Stimulated activated CD4-positive, alpha-beta T cell treated with anti-CD3 and anti-CD28 coated beads, Interleukin-15, amount 100 ng/mL, for 1 hour (primary cell): ENCODE results near the gene CEP120.
A peak's percentile ranks its signal among the peaks of the same experiment; 100 is the strongest.
"Not testable (repeated sequence)": the region's sequence is repeated elsewhere in the genome, so short reads cannot be mapped to it uniquely, and the experiment has no call there.

Source experiments
- DNase-seq, 2 donors: peaks; one replicate each; pipeline ENCODE4 v3.0.0-alpha.2; 2020; ENCODE audit warnings: low read depth in 1 of 2, low spot score in 1 of 2

The CEP120 gene

DNA sequence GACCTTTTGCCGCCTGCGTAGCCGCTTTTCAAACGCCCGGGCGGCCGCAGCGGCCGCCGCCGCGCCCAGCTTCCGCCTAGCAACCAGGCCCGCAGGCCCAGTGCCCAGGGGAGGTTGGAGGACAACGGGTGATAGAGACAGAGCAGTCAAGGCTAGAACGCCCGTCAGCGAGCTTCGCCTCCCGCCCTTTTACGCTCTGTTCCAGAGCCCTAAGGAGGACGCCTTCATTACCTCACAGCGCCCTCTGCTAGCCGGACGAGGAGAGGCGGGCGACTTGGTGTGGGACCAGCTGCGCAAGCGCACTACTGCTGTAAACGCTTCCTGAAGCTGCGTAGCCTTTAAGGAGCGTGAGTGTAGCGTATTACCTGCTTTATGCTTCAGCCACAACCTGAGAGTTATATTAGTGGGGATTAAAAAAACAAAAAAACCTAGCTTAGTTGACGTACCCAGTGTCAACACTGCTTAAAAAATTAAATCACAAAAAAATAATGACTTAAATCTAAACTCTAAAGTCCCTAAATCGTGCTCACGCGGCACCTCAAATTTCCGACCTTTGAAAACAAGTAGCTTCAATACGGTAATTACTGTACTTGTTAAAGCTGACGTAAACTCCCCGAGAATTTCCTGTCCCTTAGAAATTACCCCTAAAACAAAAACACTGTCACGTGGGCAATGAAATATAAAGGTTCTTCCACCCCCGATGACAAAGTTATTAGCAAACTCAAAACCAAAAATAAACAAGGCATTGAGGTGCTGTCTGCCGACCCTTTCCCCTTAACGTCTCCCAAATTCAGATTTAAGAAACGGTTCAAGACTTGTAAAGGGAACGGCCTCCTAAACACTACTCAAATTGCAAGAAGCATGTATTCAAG, at the start of gene CEP120:
Gene CEP120, minus strand, starts transcription at position 126 of the 872 bp plus-strand sequence. CDS start 405 bp downstream, outside the sequence.
- DNase-seq = peak; percentile 87 to 90

DNA sequence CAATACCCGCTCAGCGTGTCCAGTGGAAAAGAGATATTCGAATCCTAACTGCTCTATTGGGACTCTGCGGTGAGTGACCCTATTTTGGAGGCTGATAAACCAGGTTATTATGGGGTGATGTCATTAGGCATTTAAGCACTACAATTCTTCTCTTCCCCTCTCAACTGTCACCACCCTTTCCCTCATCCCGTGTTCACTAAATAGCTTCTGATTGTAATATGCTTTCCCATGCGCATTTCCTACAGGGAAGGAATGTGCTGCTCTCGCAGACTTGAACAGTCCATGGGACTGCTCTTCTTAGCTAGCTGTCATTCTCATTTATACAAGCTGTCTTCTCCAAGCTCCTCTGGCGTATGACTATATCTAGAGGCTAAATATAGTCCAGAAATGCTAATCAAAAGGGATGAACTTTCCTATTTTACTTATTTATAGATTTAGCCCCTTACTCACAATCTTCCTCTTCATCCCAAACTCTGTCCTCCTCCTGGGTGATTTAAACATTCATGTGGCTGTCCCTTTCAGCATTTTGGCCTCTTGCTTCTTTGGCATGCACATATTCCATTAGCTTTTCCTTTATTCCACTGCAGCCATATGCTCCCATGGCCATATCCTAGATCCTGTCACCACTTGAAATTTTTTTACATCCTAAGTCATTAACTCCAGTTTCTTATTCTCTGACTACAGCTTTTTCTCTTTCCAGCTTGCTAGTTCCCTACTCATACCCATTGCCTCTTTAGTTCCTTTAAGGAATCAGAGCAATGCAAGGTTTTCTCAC, 49.1 kb upstream of the CEP120 start:
- no peak for DNase-seq

DNA sequence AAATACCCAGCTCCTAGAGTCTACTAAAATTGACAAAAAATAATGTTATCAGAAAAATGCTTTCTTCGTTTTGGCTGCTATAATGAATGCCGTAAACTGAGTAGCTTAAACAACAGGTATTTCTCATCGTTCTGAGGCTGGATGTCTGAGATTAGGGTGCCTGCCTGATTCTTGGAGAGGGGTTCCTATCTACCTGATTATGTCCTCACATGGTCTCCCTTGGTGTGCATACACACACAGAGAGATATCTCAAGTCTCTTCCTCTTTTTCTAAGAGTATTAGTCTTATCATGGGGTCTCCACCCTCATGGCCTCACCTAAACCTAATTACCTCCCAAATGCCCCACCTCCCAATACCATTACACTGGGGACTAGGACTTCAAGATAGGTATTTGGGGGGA, 48.2 kb upstream of the CEP120 start:
- no peak for DNase-seq

DNA sequence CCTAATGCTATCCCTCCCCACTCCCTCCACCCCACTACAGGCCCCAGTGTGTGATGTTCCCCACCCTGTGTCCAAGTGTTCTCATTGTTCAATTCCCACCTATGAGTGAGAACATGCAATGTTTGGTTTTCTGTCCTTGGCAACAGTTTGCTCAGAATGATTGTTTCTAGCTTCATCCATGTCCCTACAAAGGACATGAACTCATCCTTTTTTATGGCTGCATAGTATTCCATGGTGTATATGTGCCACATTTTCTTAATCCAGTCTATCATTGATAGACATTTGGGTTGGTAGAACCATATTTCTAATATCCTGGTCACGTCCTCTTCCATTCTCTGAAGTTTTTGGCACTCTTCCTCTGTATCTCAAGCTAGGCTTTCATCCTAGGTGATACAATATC, 43.6 kb upstream of the CEP120 start:
- DNase-seq = not testable (repeated sequence)

DNA sequence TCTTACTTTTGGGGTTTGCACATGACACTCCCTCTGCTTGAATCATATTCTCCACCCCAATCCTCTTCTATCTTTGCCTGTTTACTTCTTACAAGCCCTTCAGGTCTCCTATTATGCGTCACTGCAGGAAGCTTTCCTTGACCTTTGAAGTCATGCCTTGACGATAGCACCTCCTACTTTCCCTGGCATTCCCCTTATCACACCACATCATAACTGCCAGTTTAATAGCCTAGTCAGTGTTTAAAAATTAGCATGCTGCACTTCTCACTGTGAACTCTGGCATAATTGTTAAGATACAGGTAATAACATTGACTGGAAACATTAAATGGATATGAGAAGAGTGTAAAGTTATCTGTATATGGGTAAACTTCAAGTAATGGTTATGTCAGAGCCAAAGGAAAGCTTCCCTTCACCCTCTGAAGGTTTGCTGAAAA, 37.1 kb upstream of the CEP120 start:
- no peak for DNase-seq

DNA sequence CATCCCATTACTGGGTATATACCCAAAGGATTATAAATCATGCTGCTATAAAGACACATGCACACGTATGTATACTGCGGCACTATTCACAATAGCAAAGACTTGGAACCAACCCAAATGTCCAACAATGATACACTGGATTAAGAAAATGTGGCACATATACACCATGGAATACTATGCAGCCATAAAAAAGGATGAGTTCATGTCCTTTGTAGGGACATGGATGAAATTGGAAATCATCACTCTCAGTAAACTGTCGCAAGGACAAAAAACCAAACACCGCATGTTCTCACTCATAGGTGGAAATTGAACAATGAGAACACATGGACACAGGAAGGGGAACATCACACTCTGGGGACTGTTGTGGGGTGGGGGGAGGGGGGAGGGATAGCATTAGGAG, 35.8 kb upstream of the CEP120 start:
- DNase-seq = not testable (repeated sequence)

DNA sequence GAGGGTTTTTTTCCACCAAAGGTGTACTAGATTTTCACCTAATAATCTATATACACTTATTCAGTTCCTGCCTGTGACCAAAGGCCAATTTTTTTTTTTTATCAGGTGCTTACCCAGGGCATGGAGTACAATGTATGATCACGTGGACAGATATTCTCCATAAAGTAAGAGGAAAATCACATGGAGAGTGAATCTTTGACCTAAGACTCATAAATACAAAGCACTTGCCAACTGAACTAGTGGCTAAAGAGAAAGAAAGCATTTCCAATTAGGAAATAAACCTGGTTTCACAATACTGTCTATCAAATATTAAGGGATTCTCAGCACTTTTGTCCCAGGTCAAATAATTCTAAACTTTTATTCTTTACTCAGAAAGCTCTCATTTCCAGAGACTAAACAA, 33.0 kb upstream of the CEP120 start:
- no peak for DNase-seq

DNA sequence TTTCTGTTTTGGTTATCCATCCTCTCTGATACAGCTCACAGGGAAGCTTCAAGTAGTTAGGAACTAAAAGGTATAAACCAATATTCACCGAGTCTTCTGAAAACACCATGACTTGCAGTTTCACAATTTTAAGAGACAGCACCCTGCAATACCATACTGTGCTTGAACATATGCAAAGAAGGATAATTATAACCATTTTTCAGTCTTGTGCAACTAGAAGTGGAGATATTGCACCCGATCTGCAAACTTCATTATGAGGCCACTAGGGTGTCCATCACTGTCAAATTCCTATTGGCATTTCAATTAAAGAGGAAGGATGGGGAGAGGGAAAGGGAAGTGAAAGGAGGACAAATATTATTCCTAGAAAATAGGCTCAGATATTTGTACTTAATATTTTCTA, 32.4 kb upstream of the CEP120 start:
- DNase-seq = no peak

DNA sequence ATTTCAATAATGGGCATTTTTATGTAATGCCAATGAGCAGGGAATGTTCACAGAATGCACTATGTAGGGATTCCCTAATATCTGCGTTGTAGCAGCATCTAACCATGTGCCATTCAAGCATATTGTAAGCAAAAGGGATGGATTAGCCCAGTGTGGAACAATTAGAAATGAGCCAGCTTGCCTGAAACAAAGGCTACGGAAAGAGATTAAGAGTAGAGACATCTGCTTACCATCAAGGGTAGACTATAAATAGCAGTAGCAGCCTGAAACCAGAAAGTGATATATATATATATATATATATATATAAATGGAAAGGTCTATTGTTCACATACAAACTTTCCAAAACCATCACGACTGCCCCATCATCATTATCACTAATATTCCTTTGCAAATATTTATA, 31.9 kb upstream of the CEP120 start:
- DNase-seq = no peak

DNA sequence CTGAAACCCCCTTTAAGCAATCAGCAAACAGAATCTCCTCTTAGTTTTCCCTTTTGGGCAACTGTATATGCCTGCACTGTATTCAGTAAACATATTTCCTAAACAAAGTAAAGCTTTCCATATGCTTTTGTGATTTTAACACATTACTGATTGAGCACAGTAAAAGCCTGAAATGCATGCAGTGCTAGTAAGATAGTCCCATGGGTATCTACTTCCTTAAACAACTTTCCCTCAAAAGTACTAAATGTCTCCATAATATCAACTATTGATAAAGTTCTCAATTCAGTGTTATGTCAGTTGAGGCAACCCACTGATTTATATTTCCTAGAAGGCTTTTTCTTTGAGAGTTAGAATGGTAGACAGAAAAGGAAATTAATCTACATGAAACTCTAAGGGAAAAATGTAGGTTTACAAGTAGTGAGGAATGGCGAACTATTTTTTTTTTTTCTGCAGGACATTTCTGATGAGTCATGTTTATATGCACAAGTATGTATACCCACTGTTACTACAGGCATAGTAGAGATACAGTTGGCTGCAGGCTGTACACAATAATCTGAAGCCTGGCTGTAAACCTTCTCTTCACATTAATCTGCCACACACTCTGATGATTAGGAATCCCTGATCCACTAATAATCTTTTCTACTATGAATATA, 31.2 kb upstream of the CEP120 start:
- no peak for DNase-seq

DNA sequence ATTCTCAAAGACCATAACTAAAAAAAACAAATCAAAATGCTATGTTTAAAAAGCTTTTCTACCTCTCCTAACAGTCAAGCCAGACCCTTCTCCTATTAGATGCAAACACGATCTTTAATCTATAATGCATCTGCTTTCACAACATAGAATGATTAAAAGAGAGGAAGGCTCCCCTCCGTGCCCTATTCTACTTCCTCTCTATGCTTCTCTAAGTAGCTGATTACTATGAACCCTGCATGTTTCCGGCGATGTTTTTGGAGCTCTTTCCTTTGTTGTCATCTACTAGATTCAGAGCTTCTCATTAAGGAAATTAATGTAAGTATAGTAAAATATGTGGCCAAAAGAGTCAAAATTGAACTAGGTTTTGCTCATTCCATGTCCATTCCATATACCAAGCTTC, 29.2 kb upstream of the CEP120 start:
- no peak for DNase-seq

DNA sequence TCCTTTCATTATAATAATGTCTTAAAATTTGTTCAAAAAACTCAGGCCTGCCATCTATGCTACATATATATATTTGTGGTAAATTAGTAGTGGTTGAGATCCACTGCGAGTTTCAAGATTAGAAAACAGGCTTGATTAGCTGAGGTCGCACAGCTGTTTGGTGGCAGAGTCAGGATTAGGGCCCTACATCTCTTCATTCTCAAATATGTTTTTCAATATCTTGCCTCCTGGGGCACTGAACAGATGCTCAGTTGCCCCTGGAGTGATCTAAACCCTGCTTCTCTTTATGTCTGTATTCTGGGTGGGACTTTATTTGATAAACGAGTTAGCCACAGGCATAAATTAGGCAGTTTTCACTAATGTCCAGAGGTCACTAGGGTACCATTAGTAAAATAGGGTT, 27.8 kb upstream of the CEP120 start:
- DNase-seq = no peak

DNA sequence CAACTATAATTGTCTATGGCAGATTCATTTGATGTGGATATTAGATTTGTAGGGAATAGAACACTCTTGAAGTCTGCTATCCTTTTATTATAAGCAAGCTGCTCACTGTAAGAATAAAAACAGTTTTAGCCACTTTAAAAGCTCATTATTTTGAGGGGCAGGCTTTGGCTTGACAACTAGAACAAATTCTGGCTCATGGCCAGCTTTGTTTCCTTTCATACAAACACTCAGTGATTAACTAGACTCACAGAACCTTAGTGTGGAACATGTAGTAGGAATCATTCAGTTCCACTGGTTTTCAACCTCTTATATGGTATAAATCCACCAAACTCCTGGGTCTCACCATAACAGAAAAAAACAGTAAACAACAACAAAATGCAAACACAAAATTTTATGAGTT, 27.4 kb upstream of the CEP120 start:
- no peak for DNase-seq

DNA sequence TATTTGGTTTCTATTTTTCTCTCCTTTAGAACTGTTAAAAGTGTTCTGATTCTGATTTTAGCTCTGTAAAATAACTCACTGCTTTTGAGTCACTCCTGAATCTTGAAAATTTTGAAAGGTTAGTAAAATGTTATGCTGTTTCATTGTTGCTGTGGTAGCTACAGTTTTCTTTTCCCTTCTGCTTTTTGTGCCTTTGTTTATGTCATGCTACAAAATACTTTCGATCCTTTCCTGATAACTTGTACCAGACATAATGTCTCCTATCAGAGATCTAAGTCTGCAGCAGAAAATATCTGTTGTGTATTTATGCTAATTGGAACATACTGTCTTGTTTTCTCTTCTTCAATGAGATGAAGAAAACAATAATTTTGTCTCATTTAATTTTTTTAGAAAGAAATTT, 26.9 kb upstream of the CEP120 start:
- no peak for DNase-seq

DNA sequence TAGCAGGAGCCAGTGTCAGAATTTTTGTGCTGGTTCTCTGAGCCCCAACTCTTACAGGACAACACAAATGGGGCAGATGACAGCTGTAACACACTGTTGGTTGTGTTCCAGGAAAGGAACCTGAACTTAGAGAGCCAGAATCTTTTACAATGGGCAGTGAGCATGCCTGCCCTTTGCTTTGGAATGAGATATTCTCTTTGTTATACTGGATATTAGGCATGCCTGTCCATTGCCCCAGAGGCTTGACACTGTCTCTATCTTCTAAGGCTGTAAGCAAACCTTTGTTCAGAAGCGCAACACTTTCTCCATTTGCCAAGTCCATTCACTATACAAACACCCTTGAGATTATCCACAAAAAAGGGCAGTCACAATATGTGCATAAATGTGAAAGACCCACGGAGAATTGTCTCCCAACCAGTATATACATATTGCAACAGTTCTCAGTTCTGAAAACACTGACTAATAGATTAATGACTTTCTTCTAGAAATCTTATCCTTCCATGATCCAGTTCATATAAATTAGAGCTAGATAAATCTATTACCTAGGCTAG, 26.3 kb upstream of the CEP120 start:
- DNase-seq = no peak

DNA sequence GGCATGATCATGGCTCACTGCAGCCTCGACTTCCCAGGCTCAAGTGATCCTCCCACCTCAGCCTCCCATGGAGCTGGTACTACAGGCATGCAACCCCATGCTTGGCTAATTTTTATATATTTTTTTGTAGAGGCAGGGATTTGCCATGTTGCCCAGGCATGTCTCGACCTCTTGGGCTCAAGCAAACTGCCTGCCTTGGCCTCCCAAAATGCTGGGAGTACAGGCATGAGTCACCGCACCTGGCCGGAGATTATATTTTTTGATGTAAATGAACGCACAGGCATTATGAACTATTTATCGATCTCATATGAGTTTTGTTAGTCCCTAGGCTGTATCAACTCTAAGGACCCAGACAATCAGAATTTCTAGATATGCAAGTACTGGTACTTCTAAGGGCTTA, 25.5 kb upstream of the CEP120 start:
- no peak for DNase-seq

DNA sequence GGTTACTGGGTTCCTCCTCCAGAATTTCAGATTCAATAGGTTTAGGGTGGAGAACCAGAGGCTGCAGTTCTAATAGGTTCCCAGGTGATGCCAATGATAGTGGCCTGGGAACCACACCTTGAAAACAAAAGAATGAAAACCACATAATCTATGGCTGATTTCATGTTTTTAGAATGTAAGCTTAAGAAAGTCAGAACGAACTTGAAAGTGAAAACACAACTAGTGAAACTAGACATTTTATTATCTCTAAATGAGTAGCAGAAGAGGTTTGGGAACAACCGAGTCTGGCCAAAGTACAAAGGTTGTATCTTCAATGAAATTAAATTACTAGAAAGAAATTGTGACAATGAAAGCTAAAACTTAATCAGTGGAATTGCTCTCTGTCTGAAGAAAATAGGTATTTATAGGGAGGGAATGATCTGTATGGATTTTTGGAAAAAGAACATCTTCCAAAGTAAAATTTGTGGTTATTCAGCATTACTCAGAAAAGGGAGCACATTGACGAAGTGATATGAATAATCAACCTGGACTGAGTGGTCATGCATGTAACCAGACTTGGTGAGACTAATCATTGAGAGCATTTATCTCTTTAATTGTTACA, 24.9 kb upstream of the CEP120 start:
- no peak for DNase-seq

DNA sequence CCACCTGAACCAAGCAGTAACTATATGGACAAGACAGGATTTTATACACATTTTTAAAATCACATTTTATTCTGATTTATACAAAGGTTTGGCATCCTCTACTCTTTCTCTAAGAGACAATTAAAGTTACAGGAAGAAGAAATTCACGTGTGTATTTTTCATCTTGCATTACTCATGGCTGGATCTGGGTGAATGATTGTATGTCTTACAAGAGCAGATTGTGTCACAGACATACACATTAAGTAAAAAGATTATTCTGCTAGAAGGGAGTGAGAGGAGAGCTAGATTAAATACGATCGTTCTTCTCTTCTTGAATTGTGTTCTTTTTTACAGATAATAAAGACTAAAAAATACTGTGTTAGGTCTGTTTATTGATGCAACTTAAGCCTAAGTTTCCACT, 20.8 kb upstream of the CEP120 start:
- DNase-seq = no peak

DNA sequence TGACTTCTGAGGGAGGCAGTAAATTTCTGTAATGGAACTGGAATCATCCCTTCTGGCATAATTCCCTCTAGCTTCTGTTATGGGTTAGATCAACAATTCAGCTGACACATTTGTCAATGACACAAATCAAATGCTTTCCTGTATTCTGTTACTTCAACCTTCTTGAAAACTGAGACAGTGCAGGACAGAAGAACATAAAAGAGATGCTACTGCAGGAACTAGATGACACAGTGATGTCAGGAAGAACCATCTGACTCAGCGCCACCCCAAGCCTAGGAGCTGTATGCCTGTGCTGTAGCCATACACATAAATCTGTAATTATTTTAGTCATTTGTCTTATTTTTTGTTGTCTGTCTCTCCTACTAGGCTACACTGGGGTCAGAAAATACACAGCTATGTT, 18.2 kb upstream of the CEP120 start:
- DNase-seq = no peak

DNA sequence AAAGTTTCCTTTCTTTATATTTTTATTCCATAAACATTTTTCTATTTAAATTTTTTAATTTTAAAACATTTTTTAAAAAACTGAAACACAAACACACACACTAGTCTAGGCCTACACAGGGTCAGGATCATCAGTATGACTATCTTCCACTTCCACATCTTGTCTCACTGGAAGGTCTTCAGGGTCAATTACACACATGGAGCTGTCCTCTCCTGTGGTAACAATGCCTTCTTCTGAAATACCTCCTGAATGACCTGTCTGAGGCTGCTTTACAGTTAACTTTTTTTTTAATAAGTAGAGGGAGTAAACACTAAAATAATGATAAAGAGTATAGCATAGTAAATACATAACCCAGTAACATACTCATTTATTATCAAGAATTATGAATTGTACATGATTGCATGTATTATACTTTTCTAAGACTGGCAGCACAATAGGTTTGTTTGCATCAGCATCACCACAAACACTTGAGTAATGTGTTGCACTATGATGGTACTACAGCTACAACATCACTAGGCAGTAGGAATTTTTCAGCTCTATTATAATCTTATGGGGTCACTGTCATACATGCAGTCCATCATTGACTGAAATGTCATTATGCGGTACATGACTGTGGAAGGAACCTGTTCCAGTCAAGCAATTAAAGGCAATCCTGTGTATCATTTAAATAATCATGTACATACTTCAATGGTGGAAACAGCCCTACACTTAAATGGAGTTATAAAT, 17.4 kb upstream of the CEP120 start:
- no peak for DNase-seq

DNA sequence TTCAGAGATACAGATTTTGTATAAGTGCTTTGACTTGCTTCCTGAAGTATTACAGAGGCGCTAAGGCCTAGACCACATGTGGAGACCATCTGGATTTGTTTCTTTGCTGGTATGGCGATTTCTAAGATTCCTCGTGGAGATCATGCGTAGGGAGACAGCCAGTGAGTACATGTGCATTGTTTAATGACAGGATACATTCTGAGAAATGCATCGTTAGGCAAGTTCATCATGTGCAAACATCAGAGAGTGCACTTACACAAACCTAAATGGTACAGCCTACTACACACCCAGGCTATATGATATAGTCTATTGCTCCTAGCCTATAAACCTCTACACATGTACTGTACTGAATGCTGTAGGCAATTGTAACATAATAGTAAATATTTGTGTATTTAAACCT, 16.5 kb upstream of the CEP120 start:
- DNase-seq = no peak
